ENCODE data around the gene CCR5. TPM values are rescaled to one million over a fixed set of nuclear protein-coding genes. Genes with fewer than 3 reads are reported as not detected.

CCR5 gene
- total and polyA plus RNA-seq, 9 of the 15 experiments (the other 6 are each of a cell fraction or from before 2014, with no cell fraction given) = not detected

- TF ChIP-seq HOMEZ (CRISPR knock-in tag; IDR thresholded peaks at IDR 0.05) (no peak), ZNF318 (IDR thresholded peaks at IDR 0.05; ENCODE audit: borderline replicate concordance in 1 of 2, low read depth in 1 of 2) (0 out of 4 replicates have a peak, but pooled peaks of 1 of the 2 experiments have one; percentile 16), TEAD4 (IDR thresholded peaks at IDR 0.05; ENCODE audit: low read length) (peak; percentile 62; the same call in 1 of the 2 replicates), TEAD4 (CRISPR knock-in tag; IDR thresholded peaks at IDR 0.05; ENCODE audit: borderline replicate concordance) (no peak), KLF16 (IDR thresholded peaks at IDR 0.05) (0 out of 2 replicates have a peak, but pooled peaks have one; percentile 29), CREB1 (IDR thresholded peaks at IDR 0.05) (no peak), CREB1 (CRISPR knock-in tag; IDR thresholded peaks at IDR 0.05) (peak; percentile 45; the same call in 1 of the 2 replicates), ATF7 (IDR thresholded peaks at IDR 0.05) (0 out of 2 replicates have a peak, but pooled peaks have one; percentile 38), TARDBP (IDR thresholded peaks at IDR 0.05) (no peak), PKNOX1 (IDR thresholded peaks at IDR 0.05) (peak; percentile 82), ZSCAN32 (CRISPR knock-in tag; IDR thresholded peaks at IDR 0.05) (0 out of 2 replicates have a peak, but pooled peaks have one; percentile 30), GATA2 (CRISPR knock-in tag; IDR thresholded peaks at IDR 0.05) (peak; percentile 94), TEAD1 (CRISPR knock-in tag; IDR thresholded peaks at IDR 0.05) (peak in 1 of 2 experiments; percentile 78; a peak in 1 of 4 replicates), GABPA (tag; conservative IDR thresholded peaks at IDR 0.05; ENCODE audit: low read depth) (peak; percentile 60)
These were observed 15.5 kb downstream of the CCR5 start (continued) for GRCh38 chr3:46386205-46386604.

All from K562 (cell line).